NT2/D1 (cell line): ENCODE measurements around the gene FBXW7.

Source experiments
- DNase-seq: peaks from one replicate; pipeline ENCODE4 v3.0.0-alpha.2; 2011; ENCODE audit warnings: low read depth, low spot score
- H3K27me3 ChIP-seq: 2 replicates; pipeline ENCODE4 v1.6.0; 2011; ENCODE audit warnings: mild to moderate bottlenecking; ENCODE audit not compliant: insufficient read length, insufficient read depth
- H3K36me3 ChIP-seq: 2 replicates; pipeline ENCODE4 v1.6.1; 2011; ENCODE audit warnings: mild to moderate bottlenecking, low read length, mixed read lengths; ENCODE audit not compliant: insufficient read depth, insufficient read length
- H3K4me1 ChIP-seq: 2 replicates; pipeline ENCODE4 v1.5.1; 2011; ENCODE audit not compliant: insufficient read depth, insufficient read length
- H3K4me3 ChIP-seq: 2 replicates; pipeline ENCODE4 v1.5.1; 2011; ENCODE audit warnings: low read depth; ENCODE audit not compliant: insufficient read length
- H3K9ac ChIP-seq: 2 replicates; pipeline ENCODE4 v1.6.0; 2011; ENCODE audit warnings: low read depth; ENCODE audit not compliant: insufficient read length
- H3K9me3 ChIP-seq: 2 replicates; pipeline ENCODE4 v1.5.1; 2011; ENCODE audit warnings: mild to moderate bottlenecking, low read length; ENCODE audit not compliant: insufficient read depth
- SUZ12 ChIP-seq: IDR thresholded peaks from 2 replicates; pipeline ENCODE4 v1.6.1; 2011; ENCODE audit not compliant: insufficient read length, insufficient read depth; ENCODE audit errors: extremely low read depth
- YY1 ChIP-seq: IDR thresholded peaks from 2 replicates; pipeline ENCODE4 v1.6.1; 2011; ENCODE audit not compliant: insufficient read length, insufficient read depth
- ZNF274 ChIP-seq: IDR thresholded peaks from 2 replicates; pipeline ENCODE4 v1.6.1; 2011; ENCODE audit warnings: mild to moderate bottlenecking, low read depth, low read length

FBXW7 gene

DNA sequence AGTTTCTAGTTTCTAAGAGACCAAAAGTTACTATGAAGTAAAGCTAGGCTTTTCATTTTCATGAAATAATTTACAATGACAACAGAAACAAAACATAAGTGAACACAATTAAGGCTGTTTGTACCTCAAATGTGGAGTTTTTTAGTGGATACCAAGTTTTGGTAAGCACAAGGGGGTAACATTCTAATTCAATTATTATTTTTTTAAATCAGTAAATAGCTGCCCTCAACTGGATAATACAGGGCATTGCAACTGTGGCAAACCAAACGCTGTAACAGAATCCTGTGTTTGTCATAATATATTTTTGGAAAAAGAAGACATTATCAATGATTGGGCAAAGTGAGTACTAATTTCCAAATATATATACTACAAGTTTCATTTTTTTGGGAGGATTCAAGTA, 150.3 kb downstream of the FBXW7 start:
- Histone ChIP-seq H3K27me3 (no peaks in the 10 kb centered on the region), H3K4me1 (no peaks in the 10 kb centered on the region), H3K36me3 (no peaks in the 10 kb centered on the region), H3K4me3 (no peak overlapping the region), H3K9ac (no peak overlapping the region), H3K9me3 (no peaks in the 10 kb centered on the region)
- TF ChIP-seq SUZ12 (no peak), YY1 (no peak), ZNF274 (no peak)
- no peak for DNase-seq

DNA sequence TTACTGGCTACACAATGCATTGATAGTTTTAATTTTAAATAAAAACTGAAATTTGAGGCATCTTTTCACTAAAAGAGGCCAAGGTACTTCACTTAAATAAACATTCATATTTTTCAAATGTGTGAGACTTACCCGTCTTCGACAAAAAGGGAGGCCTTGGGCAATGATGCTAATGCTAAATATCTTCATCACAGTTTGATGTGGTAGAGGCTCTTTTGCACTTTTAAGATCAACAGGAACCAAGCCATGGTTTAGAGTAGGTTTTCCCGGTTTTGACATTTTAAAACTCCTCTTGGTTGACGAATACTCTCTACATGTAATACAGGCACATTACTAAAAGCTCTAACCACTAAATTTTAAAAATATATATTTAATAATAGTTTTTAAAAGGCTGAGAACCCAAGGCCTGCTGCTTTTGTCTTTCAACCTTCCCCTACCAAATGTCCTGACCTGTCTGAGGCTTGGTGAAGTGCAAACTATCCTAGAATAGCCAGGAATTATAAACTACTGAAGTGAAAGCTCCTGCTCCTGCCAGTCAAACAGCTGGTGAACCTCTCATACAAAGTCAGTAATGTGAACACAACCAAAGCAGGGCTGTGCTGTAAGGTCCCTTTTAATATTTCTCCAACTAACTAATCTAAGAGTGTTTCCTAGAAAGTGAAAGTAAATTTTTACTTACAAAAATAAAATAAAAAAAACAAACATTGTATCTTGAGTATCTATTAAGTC, 153.7 kb downstream of the FBXW7 start:
- Histone ChIP-seq H3K36me3 (no peaks in the 10 kb centered on the region), H3K9me3 (no peaks in the 10 kb centered on the region), H3K27me3 (no peaks in the 10 kb centered on the region), H3K9ac (no peak overlapping the region), H3K4me3 (no peak overlapping the region), H3K4me1 (no peaks in the 10 kb centered on the region)
- no peak for DNase-seq
- no peak for TF ChIP-seq SUZ12
- no peak for TF ChIP-seq ZNF274
- no peak for TF ChIP-seq YY1

DNA sequence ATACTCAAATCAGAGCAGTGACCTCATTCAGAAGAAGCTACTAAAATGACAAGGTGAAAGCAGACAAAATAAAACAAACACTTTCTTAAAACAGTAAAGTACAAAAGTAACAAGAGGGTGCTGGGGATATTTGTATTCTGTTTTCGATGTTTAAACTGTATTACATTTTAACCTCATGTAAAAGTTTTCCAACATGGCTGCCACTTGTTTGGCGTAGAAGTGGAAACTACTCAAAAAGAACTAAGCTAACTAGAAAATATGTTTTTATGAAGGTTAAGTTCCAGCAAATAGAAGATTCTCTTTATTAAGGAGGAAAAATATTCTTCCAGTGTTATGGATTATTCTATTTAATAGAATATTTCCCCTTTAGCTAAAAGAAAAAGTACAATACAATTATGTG, 155.0 kb downstream of the FBXW7 start:
- Histone ChIP-seq H3K36me3 (no peaks in the 10 kb centered on the region), H3K27me3 (no peaks in the 10 kb centered on the region), H3K4me1 (no peaks in the 10 kb centered on the region), H3K9ac (no peak overlapping the region), H3K4me3 (no peak overlapping the region), H3K9me3 (no peaks in the 10 kb centered on the region)
- DNase-seq, result no peak
- TF ChIP-seq SUZ12, result no peak
- no peak for TF ChIP-seq ZNF274
- no peak for TF ChIP-seq YY1

- no peaks in the 10 kb centered on the region for H3K9me3 ChIP-seq
- H3K9ac ChIP-seq, result no peak overlapping the region
- TF ChIP-seq YY1 (no peak), ZNF274 (no peak), SUZ12 (no peak)
- H3K4me3 ChIP-seq, result no peak overlapping the region
- H3K4me1 ChIP-seq, result no peaks in the 10 kb centered on the region
- DNase-seq, result no peak
- H3K27me3 ChIP-seq, result no peaks in the 10 kb centered on the region
- no peaks in the 10 kb centered on the region for H3K36me3 ChIP-seq
Measured at GRCh38 chr4:152380185-152380584, 155.7 kb downstream of the FBXW7 start.

DNA sequence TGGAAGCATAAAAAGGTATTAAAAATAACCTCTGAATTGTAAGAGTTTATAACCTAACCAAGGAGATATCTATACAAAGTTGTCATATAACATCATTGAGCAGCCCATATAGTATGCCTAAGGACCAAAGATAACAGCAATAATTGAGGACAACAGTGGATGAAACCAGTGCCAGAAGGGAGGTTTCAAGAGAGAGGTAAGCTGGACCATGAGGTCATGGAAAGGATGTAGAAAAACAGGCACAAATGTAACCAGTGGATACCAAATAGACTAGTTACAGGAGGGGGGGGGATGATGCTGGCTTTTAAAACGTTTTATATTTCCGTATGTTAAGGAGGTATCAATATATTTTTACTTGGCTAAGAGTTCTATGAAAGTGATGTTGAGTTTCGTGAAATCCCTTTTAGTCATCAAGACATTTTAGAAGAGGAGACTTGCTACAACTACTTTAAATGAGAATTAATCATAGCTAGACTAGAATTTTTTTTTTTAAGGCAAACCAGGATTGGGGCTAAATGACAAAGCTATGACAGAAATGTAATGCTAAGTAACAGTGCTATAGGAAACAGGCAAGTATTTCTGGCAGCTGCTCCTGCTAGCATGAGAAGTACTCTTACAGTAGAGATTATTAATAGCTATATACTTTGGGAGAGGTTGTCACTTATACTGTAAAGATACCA, 161.1 kb downstream of the FBXW7 start:
- H3K4me3 ChIP-seq, result no peak overlapping the region
- DNase-seq, result no peak
- no peaks in the 10 kb centered on the region for H3K36me3 ChIP-seq
- H3K9me3 ChIP-seq, result no peaks in the 10 kb centered on the region
- TF ChIP-seq SUZ12, result no peak
- TF ChIP-seq YY1, result no peak
- no peak for TF ChIP-seq ZNF274
- H3K27me3 ChIP-seq, result no peaks in the 10 kb centered on the region
- no peaks in the 10 kb centered on the region for H3K4me1 ChIP-seq
- no peak overlapping the region for H3K9ac ChIP-seq

DNA sequence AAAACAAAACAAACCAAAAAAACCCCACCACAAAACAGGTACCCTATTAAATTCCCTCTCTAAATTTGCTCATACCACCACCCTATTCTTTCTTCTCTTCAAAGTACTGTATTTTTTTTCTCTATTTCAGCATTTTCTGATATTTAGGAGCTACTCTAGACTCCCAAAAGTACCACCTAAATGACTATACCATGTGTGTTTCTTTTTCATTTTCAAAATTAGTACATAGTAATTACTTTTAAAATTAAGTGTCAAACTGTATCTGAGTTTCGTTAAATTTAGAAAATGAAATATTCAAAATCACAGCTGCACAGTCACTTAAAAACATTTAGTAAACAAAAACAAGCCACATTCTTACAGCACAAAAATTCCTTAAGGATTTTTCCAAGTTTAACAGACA, 161.7 kb downstream of the FBXW7 start:
- Histone ChIP-seq H3K27me3 (no peaks in the 10 kb centered on the region), H3K9me3 (no peaks in the 10 kb centered on the region), H3K9ac (no peak overlapping the region), H3K4me3 (no peak overlapping the region), H3K4me1 (no peaks in the 10 kb centered on the region), H3K36me3 (no peaks in the 10 kb centered on the region)
- no peak for DNase-seq
- TF ChIP-seq ZNF274 (no peak), YY1 (no peak), SUZ12 (no peak)

- Histone ChIP-seq H3K36me3 (no peaks in the 10 kb centered on the region), H3K9me3 (no peaks in the 10 kb centered on the region), H3K9ac (no peak overlapping the region), H3K4me3 (no peak overlapping the region), H3K27me3 (no peaks in the 10 kb centered on the region), H3K4me1 (no peaks in the 10 kb centered on the region)
- DNase-seq, result no peak
- TF ChIP-seq ZNF274, result no peak
- TF ChIP-seq YY1, result no peak
- no peak for TF ChIP-seq SUZ12
Measured at GRCh38 chr4:152372444-152372843, 163.4 kb downstream of the FBXW7 start.
